Measurements from ENCODE around the gene MEF2D. TPM values are rescaled to one million over a fixed set of nuclear protein-coding genes. Genes with fewer than 3 reads are reported as not detected.

MEF2D gene
- total RNA-seq, 1 experiment from 2014 or later, result 18.7 TPM

DNA sequence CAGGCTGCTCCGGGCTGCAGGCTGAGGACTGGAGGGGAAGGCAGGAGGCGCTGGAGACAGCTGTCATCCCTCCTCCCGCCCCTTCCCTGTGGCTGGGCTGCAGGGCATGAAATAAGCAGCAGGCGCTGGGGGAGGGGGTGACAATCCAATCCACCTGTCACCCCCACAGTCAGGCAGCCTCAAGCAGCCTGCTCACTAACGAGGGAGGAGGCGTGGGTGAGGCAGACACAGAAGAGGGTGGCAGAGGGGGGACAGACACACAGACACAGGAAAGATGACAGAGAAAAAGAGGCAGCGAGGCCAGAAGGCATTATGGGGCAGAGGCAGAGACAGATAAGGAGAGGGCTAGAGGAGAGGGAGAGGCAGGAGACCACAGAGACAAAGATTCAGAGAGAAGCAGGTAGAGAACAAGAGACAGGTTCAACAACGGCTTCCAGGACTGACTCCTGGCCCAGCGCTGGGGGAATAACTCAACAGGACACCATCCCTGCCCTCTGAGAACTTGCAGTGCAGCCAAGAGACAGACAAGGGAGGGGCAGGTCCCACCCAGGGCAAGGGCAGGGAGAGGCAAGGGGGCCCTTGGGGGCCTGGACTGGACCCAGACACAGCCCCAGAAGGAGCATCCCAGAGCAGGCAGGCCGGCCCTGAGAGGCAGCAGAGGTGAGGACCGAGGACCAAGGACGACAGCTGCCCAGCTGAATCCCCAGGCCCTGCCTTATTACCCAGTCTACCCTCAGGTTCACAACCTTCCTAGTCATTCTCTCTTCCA is 11.2 kb downstream of the MEF2D start:
- H3K4me3 Mint-ChIP-seq, result peak overlapping the region in 1 of 2 experiments; percentile 70; a peak in 3 of 5 replicates
- Histone ChIP-seq H4K20me1 (ENCODE audit: control insufficient read depth, insufficient read depth, insufficient read length) (no peaks in the 10 kb centered on the region), H3T11ph (ENCODE audit: low read length) (no peak overlapping the region), H2BK15ac (ENCODE audit: low read depth, low read length) (no peak overlapping the region), H2BK20ac (ENCODE audit: low read depth, low read length, poor library complexity, severe bottlenecking) (no peak overlapping the region), H4K91ac (ENCODE audit: insufficient read length, low read depth, low read length) (no peak overlapping the region), H4K8ac (replicated peaks; ENCODE audit: insufficient read length, low read depth, low read length) (no peak overlapping the region), H3K56ac (ENCODE audit: insufficient read length, low read depth, low read length) (no peak overlapping the region), H3K79me1 (ENCODE audit: insufficient read depth, low read depth, low read length, poor library complexity, severe bottlenecking) (no peaks in the 10 kb centered on the region), H2BK5ac (ENCODE audit: insufficient read length, low read length) (no peak overlapping the region), H2BK120ac (ENCODE audit: low read depth, low read length, poor library complexity, severe bottlenecking) (no peak overlapping the region), H2AFZ (ENCODE audit: low read length) (no peak overlapping the region), H3K9ac (ENCODE audit: extremely low read depth, insufficient read length, low read length) (no peak overlapping the region), H3K4me1 (ENCODE audit: insufficient read depth, low read length) (peaks cover 19% of the 10 kb centered on the region), H3K4ac (ENCODE audit: low read depth, low read length) (no peak overlapping the region), H3K79me2 (ENCODE audit: insufficient read depth, low read length) (no peaks in the 10 kb centered on the region; the same call in 1 of the 2 replicates), H2AK5ac (ENCODE audit: insufficient read length, low read length) (no peak overlapping the region), H3K23me2 (ENCODE audit: insufficient read length, low read depth, low read length, poor library complexity, severe bottlenecking) (no peaks in the 10 kb centered on the region), H3K27me3 (ENCODE audit: insufficient read depth, low read length) (no peaks in the 10 kb centered on the region), H3K23ac (ENCODE audit: insufficient read length, low read depth, low read length) (no peak overlapping the region), H3K4me2 (ENCODE audit: insufficient read depth, insufficient read length, low read length) (peak overlapping the region; percentile 41), H3K27ac (ENCODE audit: insufficient read length, low read depth, low read length) (no peak overlapping the region), H3K9me3 (ENCODE audit: control insufficient read depth, low read depth, low read length) (no peaks in the 10 kb centered on the region), H4K5ac (ENCODE audit: insufficient read length, low read depth, low read length) (no peak overlapping the region), H3K14ac (ENCODE audit: insufficient read depth, low read length) (0 out of 2 replicates have a peak overlapping the region, but pooled peaks have one; percentile 6), H2BK12ac (ENCODE audit: insufficient read length, low read depth, low read length) (no peak overlapping the region), H3K18ac (ENCODE audit: insufficient read length, low read depth, low read length) (no peak overlapping the region)
- no CpG with 5 or more reads among the region's 12 CpGs for WGBS (ENCODE audit: extremely low coverage, insufficient read length, low lambda C conversion rate)
- peak; percentile 66 for DNase-seq
- no peaks in the 10 kb centered on the region; a peak in 1 of 7 replicates for H3K36me3 Mint-ChIP-seq (ENCODE audit: insufficient read depth in 1 of 3, low read depth in 3 of 3)
- TF ChIP-seq, protein P1, sequence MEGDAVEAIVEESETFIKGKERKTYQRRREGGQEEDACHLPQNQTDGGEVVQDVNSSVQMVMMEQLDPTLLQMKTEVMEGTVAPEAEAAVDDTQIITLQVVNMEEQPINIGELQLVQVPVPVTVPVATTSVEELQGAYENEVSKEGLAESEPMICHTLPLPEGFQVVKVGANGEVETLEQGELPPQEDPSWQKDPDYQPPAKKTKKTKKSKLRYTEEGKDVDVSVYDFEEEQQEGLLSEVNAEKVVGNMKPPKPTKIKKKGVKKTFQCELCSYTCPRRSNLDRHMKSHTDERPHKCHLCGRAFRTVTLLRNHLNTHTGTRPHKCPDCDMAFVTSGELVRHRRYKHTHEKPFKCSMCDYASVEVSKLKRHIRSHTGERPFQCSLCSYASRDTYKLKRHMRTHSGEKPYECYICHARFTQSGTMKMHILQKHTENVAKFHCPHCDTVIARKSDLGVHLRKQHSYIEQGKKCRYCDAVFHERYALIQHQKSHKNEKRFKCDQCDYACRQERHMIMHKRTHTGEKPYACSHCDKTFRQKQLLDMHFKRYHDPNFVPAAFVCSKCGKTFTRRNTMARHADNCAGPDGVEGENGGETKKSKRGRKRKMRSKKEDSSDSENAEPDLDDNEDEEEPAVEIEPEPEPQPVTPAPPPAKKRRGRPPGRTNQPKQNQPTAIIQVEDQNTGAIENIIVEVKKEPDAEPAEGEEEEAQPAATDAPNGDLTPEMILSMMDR (conservative IDR thresholded peaks at IDR 0.05), result peak; percentile 25; the same call in 2 of the 3 replicates
- H3K9me3 Mint-ChIP-seq, result no peaks in the 10 kb centered on the region
- H3K27me3 Mint-ChIP-seq (ENCODE audit: low read depth), result no peaks in the 10 kb centered on the region
- H3K4me1 Mint-ChIP-seq, result peaks cover 53 to 68% of the 10 kb centered on the region in 2 experiments
- H3K27ac Mint-ChIP-seq, result peak overlapping the region in 2 of 3 experiments; percentile 53 to 76; a peak in 3 of 7 replicates
